GM10248 (cell line): Measurements from ENCODE around the gene MPV17L2.

Source experiments
- CTCF ChIA-PET: fragments of 300-600 bp; sonication (Branson Sonifier 250); formaldehyde crosslinking; extraction: SDS; loops from one replicate; lab custom pipeline; 2021; ENCODE audit warnings: antibody characterized with exemption; lab: Yijun Ruan, JAX
- POLR2A ChIA-PET: fragments of 350-650 bp; sonication (Branson Sonifier 250); formaldehyde crosslinking; extraction: SDS; loops from one replicate; lab custom pipeline; 2020; ENCODE audit warnings: antibody characterized with exemption; lab: Yijun Ruan, JAX
- DNase-seq: peaks from one replicate; pipeline ENCODE4 v3.0.0; 2012; ENCODE audit errors: extremely low spot score
- CTCF ChIP-seq: IDR thresholded peaks from 2 replicates; pipeline ENCODE4 v1.5.1; 2012; ENCODE audit warnings: mild to moderate bottlenecking, low read depth; ENCODE audit errors: extremely low read depth, missing control alignments, control extremely low read depth

Gene MPV17L2

GRCh38 chr19:18167011-18167410, 26.0 kb upstream of the MPV17L2 start:
- TF ChIP-seq CTCF = no peak
- POLR2A ChIA-PET = no interaction called here
- CTCF ChIA-PET = interaction anchor here (2.5 to 3.2 kb wide), 3 partner anchors 54 to 85 kb away, joined by 12 to 18 read pairs (median 17); no protein-coding TSS in a partner anchor
- DNase-seq = no peak

- DNase-seq = peak; percentile 89
- POLR2A ChIA-PET = interaction anchor here (0.5 kb wide), 1 partner anchor 15 kb away, joined by 4 read pairs; no protein-coding TSS in a partner anchor
- TF ChIP-seq CTCF = peak; percentile 79
- CTCF ChIA-PET = interaction anchor here (0.7 to 3.2 kb wide), 19 partner anchors 9 to 160 kb away, joined by 3 to 18 read pairs (median 4); partner anchors contain the start of gene ARRDC2
Observed at GRCh38 chr19:18167975-18168645, 24.9 kb upstream of the MPV17L2 start.

- TF ChIP-seq CTCF = no peak
- POLR2A ChIA-PET = no interaction called here
- CTCF ChIA-PET = interaction anchor here (0.5 to 2.7 kb wide), 15 partner anchors 8 to 205 kb away, joined by 3 to 18 read pairs (median 4); partner anchors contain the start of gene ARRDC2
- DNase-seq = no peak
Observed at GRCh38 chr19:18168673-18169381, 24.2 kb upstream of the MPV17L2 start.

- CTCF ChIA-PET = interaction anchor here (0.8 to 3.8 kb wide), 12 partner anchors 9 to 168 kb away, joined by 3 to 29 read pairs (median 4); partner anchors contain the start of gene PIK3R2
- no peak for TF ChIP-seq CTCF
- POLR2A ChIA-PET = interaction anchor here (1.3 to 1.6 kb wide), 2 partner anchors 22 to 111 kb away, joined by 4 to 6 read pairs; partner anchors contain the start of genes JUND and MPV17L2
- DNase-seq = peak; percentile 79
Observed at GRCh38 chr19:18170714-18171255, 22.2 kb upstream of the MPV17L2 start.

- DNase-seq = peak; percentile 53
- TF ChIP-seq CTCF = no peak
- ChIA-PET POLR2A (interaction anchor here (1.3 to 1.6 kb wide), 2 partner anchors 21 to 110 kb away, joined by 4 to 6 read pairs; partner anchors contain the start of genes JUND and MPV17L2), CTCF (interaction anchor here (0.9 to 3.8 kb wide), 10 partner anchors 9 to 58 kb away, joined by 3 to 29 read pairs (median 5); partner anchors contain the start of genes MPV17L2 and PIK3R2)
Observed at GRCh38 chr19:18171605-18172327, 21.3 kb upstream of the MPV17L2 start.
